GM11168 (cell line): ENCODE measurements around the gene MTCL3.

Source experiments
- in situ Hi-C: fragments of 300-500 bp; cut with MboI; formaldehyde crosslinking; loops from one replicate; pipeline ENCODE4 v1.12.0; 2022; ENCODE audit warnings: low sequenced_read_pairs; ENCODE audit not compliant: unreplicated experiment

MTCL3 gene

GRCh38 chr6:127518710-127519468, at the start of gene MTCL3:
MTCL3 (minus strand) TSS chr6:127519335.
- in situ Hi-C loops, result no loop called here

- in situ Hi-C loops, result no loop called here
Observed at GRCh38 chr6:127567476-127567875, 48.3 kb upstream of the MTCL3 start.

DNA sequence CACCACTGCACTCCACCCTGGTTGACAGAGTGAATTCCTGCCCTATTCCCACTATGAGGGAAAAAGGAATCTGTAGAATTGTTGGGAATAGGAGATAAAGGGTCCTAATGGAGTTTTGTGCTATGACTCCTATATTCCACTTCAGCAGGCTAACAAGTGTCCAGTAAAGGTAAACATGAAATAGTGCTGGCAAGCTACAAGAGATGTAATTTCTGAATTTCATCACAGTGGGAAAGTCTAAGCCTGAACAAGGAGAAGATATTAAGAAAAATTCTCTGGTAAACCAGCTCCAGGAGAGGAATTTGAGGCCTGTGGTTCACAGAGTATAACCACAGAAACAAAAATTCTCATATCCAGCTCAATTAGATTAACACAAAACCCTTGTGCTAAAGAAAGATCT, 47.5 kb upstream of the MTCL3 start:
- in situ Hi-C loops, result no loop called here

- in situ Hi-C loops, result no loop called here
Observed at GRCh38 chr6:127566119-127566518, 47.0 kb upstream of the MTCL3 start.

- in situ Hi-C loops, result no loop called here
Observed at GRCh38 chr6:127564761-127565160, 45.6 kb upstream of the MTCL3 start.

DNA sequence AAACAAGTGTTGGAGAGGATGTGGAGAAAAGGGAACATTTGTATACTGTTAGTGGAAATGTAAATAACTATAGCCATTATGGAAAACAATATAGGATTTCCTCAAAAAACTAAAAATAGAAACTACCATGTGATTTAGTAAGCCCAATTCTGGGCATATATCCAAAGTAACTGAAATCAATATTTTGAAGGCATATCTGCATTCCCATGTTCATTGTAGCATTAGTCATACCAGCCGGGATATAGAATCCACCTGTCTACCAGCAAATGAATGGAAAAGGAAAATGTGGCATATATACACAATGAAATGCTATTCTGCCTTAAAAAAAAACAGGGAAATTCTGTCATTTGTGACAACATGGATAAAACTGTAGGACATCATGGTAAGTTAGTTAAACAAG, 42.5 kb upstream of the MTCL3 start:
- in situ Hi-C loops, result no loop called here

DNA sequence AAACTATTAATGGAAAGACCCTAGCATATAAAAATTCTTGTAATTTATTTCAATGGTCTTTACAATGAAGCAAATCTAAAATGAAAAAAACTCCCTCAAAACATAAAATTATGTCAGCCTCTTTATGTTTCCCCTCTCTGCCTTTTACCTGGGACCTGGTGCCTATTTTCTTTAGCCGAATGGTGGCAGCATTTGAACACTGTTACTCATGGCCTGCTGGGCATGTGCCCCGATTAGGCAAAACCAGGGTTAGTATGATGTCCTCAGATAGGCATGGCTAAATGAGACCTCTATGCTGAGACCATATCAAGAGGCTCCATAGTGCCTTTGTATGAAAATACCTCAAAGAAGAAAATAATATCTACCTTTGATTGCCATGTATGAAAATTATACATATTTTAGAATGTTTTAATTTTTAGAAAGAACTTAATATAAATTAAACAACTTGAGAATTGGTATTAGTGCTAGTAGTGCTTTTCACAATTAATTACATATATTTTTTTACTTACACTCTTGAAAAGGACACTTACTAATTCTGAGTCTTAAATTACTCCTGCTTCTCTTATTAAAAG, 35.4 kb upstream of the MTCL3 start:
- in situ Hi-C loops, result no loop called here

DNA sequence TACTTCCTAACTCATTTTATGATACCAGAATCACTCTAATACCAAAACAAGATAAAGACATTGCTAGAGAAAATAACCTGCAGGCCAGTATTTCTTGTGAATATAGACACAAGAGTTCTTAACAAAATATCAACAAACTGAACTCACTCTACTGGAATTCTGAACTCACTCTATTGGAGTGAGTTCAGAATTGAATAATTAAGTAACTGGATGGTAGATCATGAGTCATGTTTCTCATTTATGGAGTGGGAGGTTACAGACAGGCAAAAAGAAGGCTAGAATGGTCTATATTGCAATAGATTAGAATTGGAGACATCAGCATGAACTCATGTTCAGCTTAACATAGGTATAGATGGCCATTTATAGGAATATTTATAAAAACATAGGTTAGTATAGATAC, 31.3 kb upstream of the MTCL3 start:
- in situ Hi-C loops, result no loop called here

GRCh38 chr6:127547904-127548649, 28.9 kb upstream of the MTCL3 start:
- in situ Hi-C loops, result loop anchor here (5.0 kb wide), 1 partner anchor 81 kb away; no protein-coding TSS in a partner anchor

DNA sequence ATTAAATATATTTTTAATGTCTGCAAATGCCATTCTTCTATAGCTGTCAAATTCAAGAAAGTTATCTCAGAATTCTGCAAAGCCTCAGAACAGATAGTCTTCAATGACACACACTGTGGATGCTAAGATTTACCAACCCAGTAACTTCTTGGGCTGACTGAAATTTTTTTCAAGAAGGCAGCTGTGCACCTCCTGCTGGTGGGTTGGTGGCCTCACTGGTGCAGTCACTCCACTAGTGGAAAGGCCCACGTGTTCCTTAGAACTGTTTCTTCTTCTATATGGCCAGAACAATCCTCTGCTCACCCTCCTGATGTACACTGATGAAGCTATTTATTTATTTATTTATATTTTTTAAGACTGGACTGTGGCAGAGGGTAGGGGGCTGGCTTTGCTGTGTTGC, 28.1 kb upstream of the MTCL3 start:
- in situ Hi-C loops, result loop anchor here (5.0 kb wide), 1 partner anchor 80 kb away; no protein-coding TSS in a partner anchor

DNA sequence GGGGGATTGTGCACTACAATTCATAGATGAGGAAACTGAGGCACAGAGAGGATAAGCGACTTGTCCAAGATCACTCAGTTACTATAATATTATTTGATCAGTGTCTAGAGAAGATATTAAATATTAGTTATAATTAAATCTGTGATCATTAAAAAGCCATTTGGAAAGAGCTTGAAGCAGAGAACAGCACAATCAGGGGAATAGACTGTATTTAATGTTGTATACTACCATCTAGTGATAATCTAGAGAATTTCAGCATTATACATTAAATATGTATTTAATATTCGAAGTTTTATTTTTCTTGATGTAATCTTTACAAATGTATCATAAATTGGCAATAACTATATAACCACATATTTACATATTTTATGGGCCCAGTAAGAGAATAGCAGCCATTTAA, 20.1 kb upstream of the MTCL3 start:
- in situ Hi-C loops, result no loop called here

DNA sequence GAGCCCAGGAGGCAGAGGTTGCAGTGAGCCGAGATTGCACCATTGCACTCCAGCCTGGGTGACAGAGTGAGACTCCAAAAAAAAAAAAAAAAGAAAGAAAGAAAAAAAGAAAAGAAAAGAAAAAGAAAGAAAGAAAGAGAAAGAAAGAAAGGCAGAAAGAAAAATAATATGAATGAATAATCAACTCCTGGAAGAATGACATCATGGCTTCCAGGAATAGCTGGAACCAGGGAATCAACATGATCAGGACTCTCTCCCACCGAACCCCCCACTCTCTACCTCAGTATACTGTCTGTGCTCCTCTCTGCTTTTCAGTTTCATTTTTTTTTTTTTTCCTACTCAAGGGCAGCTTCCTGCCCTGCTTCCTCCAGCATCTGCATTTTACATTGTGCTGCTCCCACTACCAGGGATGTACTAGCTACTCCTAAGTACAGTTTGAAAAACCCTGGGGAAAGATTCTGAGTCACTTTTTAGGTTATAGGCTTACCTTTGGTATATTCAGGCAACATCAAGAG, 19.7 kb upstream of the MTCL3 start:
- in situ Hi-C loops, result no loop called here

DNA sequence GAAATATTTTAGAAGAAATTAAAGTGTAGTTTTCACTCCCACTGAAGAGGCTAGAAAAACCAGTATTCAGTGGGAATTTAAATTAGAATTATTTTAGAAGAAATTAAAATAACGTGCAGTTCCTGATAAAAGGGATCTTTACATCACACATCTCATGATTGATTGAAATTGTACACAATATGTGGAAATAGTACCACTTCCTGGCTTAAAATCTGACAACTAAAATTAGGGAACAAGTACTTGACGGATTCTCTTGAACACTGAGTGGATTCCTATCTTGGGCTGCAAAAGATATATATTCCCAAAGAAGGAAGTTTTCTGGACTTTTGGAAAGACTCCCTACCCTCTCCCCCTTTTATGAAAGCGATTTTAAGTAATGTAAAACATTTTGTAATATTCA, 14.6 kb upstream of the MTCL3 start:
- in situ Hi-C loops, result no loop called here

GRCh38 chr6:127533011-127533410, 13.9 kb upstream of the MTCL3 start:
- in situ Hi-C loops, result no loop called here

DNA sequence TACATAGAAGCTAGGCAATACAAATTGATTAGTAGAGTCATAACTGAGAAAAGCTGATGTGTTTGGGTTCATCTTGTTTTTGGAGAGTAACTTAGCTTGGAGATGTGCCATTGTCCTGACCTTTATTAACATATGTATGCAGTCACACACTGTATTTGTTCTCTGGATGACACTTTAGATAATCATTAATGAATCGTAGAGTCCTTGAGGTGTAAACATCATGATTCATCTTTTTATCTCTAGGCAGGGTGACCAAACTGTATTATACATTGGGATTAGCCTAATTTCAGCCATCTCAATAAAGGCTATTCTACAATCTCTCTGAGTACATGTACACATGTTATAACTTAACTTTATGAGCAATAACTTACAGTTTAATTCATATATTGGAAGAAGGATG, 3.6 kb upstream of the MTCL3 start:
- in situ Hi-C loops, result no loop called here

GRCh38 chr6:127520066-127520465, 931 bp upstream of the MTCL3 start:
- in situ Hi-C loops, result no loop called here

DNA sequence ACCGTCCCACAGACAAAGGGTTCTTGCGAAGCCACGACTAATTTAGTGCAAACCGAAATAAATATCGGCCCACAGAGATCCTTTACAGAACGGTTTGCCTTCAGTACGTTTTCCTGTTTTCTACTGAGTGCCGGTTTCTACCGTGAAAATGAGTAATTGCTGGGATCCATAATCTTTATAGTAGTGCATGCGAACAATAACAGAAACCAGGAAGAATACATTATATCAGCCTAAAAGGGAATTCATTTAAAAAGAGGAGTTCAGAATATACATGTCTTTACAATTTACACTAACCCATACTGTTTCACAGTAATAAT, 292 bp upstream of the MTCL3 start:
- in situ Hi-C loops, result no loop called here

- in situ Hi-C loops, result no loop called here
Observed at GRCh38 chr6:127518191-127518709, 885 bp downstream of the MTCL3 start.

DNA sequence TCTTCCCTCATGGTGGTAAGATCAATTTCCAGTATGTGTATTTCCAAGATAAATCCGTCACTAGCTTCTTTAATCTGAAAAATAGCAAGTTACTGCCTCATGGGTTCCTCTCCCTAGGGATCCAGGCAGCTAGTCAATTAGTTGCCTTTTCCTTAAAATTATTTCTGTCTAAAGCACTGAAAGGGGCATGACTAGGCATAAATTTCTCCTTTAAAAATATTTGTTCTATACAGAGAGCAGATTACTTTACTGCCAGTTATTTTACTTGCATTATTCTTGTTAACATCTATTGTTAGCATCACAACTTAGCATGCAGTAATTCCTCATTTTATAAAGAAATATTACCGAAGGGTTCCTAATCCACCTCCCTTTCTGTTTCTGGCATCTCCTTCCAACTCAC, 1.4 kb downstream of the MTCL3 start:
- in situ Hi-C loops, result no loop called here

GRCh38 chr6:127516662-127517273, 2.4 kb downstream of the MTCL3 start:
- in situ Hi-C loops, result no loop called here
